ENCODE results near the gene SLC4A9.

DNA sequence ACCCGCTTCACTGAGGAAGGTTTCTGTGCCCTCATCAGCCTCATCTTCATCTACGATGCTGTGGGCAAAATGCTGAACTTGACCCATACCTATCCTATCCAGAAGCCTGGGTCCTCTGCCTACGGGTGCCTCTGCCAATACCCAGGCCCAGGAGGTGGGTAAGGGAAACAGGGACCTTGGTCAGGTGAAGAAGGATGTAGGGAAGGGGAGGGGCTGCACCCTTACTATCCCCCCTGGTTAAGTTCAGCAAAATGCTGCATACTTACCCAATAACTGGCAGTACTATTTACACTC, 4.4 kb downstream of the SLC4A9 start:
- TF ChIP-seq EZH2phosphoT487 (conservative IDR thresholded peaks at IDR 0.05; ENCODE audit: low read length), result no peak
- TF ChIP-seq, protein P1, sequence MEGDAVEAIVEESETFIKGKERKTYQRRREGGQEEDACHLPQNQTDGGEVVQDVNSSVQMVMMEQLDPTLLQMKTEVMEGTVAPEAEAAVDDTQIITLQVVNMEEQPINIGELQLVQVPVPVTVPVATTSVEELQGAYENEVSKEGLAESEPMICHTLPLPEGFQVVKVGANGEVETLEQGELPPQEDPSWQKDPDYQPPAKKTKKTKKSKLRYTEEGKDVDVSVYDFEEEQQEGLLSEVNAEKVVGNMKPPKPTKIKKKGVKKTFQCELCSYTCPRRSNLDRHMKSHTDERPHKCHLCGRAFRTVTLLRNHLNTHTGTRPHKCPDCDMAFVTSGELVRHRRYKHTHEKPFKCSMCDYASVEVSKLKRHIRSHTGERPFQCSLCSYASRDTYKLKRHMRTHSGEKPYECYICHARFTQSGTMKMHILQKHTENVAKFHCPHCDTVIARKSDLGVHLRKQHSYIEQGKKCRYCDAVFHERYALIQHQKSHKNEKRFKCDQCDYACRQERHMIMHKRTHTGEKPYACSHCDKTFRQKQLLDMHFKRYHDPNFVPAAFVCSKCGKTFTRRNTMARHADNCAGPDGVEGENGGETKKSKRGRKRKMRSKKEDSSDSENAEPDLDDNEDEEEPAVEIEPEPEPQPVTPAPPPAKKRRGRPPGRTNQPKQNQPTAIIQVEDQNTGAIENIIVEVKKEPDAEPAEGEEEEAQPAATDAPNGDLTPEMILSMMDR (IDR thresholded peaks at IDR 0.05; ENCODE audit: insufficient read depth, low read length, poor library complexity, severe bottlenecking), result no peak

Measured in SU-DHL-6 (cell line).